ENCODE data around the gene SLC51B. TPM values are rescaled to one million over a fixed set of nuclear protein-coding genes. Genes with fewer than 3 reads are reported as not detected.

Gene SLC51B
- total RNA-seq, 4 donors from 2014 or later: not detected

GRCh38 chr15:65058394-65059368 lies 13.5 kb downstream of the SLC51B start:
- intact Hi-C loops (cut with DNase I; ENCODE audit: low total_unique reads) (no loop called here), in situ Hi-C loops (cut with MboI; ENCODE audit: low sequenced_read_pairs in 4 of 4) (no loop called here)
- H3K27ac ChIP-seq: no peak overlapping the region
- no peak overlapping the region for H3K4me3 ChIP-seq
- no peak for ATAC-seq
- H3K27me3 ChIP-seq: no peaks in the 10 kb centered on the region
- DNase-seq: no peak
- H3K4me1 ChIP-seq: peaks cover 0 to 6% of the 10 kb centered on the region in 2 donors
- H3K36me3 ChIP-seq: no peaks in the 10 kb centered on the region
- TF ChIP-seq POLR2A (IDR thresholded peaks at IDR 0.05) (no peak), CTCF (IDR thresholded peaks at IDR 0.05 in 4 of 5, conservative IDR thresholded peaks at IDR 0.05 in 1 of 5) (no peak)
- no peaks in the 10 kb centered on the region for H3K9me3 ChIP-seq

- intact Hi-C loops (cut with DNase I; ENCODE audit: low total_unique reads) (no loop called here), in situ Hi-C loops (cut with MboI; ENCODE audit: low sequenced_read_pairs in 4 of 4) (no loop called here)
- DNase-seq (no peak), ATAC-seq (no peak)
- Histone ChIP-seq H3K27ac (peak overlapping the region in 2 of 4 donors; percentile 42 to 49), H3K4me1 (peaks cover 0 to 6% of the 10 kb centered on the region in 2 donors), H3K27me3 (no peaks in the 10 kb centered on the region), H3K36me3 (no peaks in the 10 kb centered on the region), H3K4me3 (no peak overlapping the region), H3K9me3 (no peaks in the 10 kb centered on the region)
- no peak for TF ChIP-seq POLR2A (IDR thresholded peaks at IDR 0.05)
- TF ChIP-seq CTCF (IDR thresholded peaks at IDR 0.05 in 4 of 5, conservative IDR thresholded peaks at IDR 0.05 in 1 of 5): no peak
Observed at GRCh38 chr15:65059369-65059750, 14.2 kb downstream of the SLC51B start.

- no peak for DNase-seq
- Histone ChIP-seq H3K9me3 (no peaks in the 10 kb centered on the region), H3K27ac (peak overlapping the region in 2 of 4 donors; percentile 49 to 51), H3K27me3 (no peaks in the 10 kb centered on the region), H3K4me3 (no peak overlapping the region), H3K36me3 (no peaks in the 10 kb centered on the region), H3K4me1 (peaks cover 0 to 6% of the 10 kb centered on the region in 2 donors)
- TF ChIP-seq POLR2A (IDR thresholded peaks at IDR 0.05) (no peak), CTCF (IDR thresholded peaks at IDR 0.05 in 4 of 5, conservative IDR thresholded peaks at IDR 0.05 in 1 of 5) (no peak)
- no peak for ATAC-seq
- in situ Hi-C loops (cut with MboI; ENCODE audit: low sequenced_read_pairs in 4 of 4): no loop called here
- intact Hi-C loops (cut with DNase I; ENCODE audit: low total_unique reads): no loop called here
Observed at GRCh38 chr15:65059931-65060596, 14.9 kb downstream of the SLC51B start.

GRCh38 chr15:65060641-65061397 lies 15.6 kb downstream of the SLC51B start:
- Histone ChIP-seq H3K36me3 (no peaks in the 10 kb centered on the region), H3K27me3 (no peaks in the 10 kb centered on the region), H3K27ac (peak overlapping the region in 3 of 4 donors; percentile 3 to 65 (median 48)), H3K4me3 (no peak overlapping the region), H3K4me1 (no peaks in the 10 kb centered on the region), H3K9me3 (no peaks in the 10 kb centered on the region)
- ATAC-seq: no peak
- DNase-seq: no peak
- TF ChIP-seq CTCF (IDR thresholded peaks at IDR 0.05 in 4 of 5, conservative IDR thresholded peaks at IDR 0.05 in 1 of 5): no peak
- TF ChIP-seq POLR2A (IDR thresholded peaks at IDR 0.05): no peak
- in situ Hi-C loops (cut with MboI; ENCODE audit: low sequenced_read_pairs in 4 of 4): no loop called here
- intact Hi-C loops (cut with DNase I; ENCODE audit: low total_unique reads): no loop called here
